ENCODE measurements around the gene PRKCA. TPM values are rescaled to one million over a fixed set of nuclear protein-coding genes. Genes with fewer than 3 reads are reported as not detected.
A peak's percentile ranks its signal among the peaks of the same experiment; 100 is the strongest.

Gene PRKCA
- total and polyA plus RNA-seq, 9 of the 15 experiments (the other 6 are each of a cell fraction or from before 2014, with no cell fraction given), result 3.2 to 33.0 (median 17.8) TPM

GRCh38 chr17:66507103-66507923 lies 204.9 kb downstream of the PRKCA start (continued):
- TF ChIP-seq TOE1 (IDR thresholded peaks at IDR 0.05; ENCODE audit: borderline replicate concordance), result peak; percentile 88
- TF ChIP-seq TOE1 (CRISPR knock-in tag; IDR thresholded peaks at IDR 0.05; ENCODE audit: borderline replicate concordance, low read depth), result no peak
- peak; percentile 88 for TF ChIP-seq JUND (IDR thresholded peaks at IDR 0.05; ENCODE audit: borderline replicate concordance, low read depth, low read length)
- TF ChIP-seq JUND (tag; IDR thresholded peaks at IDR 0.05; ENCODE audit: borderline replicate concordance, low read depth, low read length), result peak; percentile 40; the same call in 1 of the 3 replicates
- no peak for TF ChIP-seq HOXB6 (CRISPR knock-in tag; IDR thresholded peaks at IDR 0.05; ENCODE audit: borderline replicate concordance)
- TF ChIP-seq ETV6 (IDR thresholded peaks at IDR 0.05; ENCODE audit: borderline replicate concordance in 1 of 2, low read depth in 2 of 2, low read length in 1 of 2), result no peak
- TF ChIP-seq ETV6 (CRISPR knock-in tag; IDR thresholded peaks at IDR 0.05; ENCODE audit: borderline replicate concordance), result no peak
- peak; percentile 63; the same call in 1 of the 2 replicates for TF ChIP-seq ZNF24 (IDR thresholded peaks at IDR 0.05)
- TF ChIP-seq CBFA2T2 (conservative IDR thresholded peaks at IDR 0.05), result peak; percentile 58

Measured in K562 (cell line).